Measurements from ENCODE around the gene TBCB.

DNA sequence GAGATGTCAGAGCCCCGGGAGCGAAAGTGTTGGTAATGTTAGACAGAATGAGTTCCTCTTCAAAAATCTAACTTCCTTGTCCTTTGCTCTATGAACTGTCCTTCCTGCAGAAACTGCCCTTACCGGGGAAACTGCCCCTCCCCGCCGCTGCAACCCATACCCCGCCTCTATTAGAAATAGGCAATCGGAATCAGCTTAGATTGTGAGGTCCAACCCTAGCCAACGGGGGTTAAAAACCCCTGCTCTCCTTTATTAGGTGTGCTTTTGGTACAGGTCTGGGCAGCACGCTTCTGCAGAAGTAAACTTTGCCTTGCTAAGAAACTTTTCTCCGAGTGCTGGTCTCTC is 13.1 kb downstream of the TBCB start:
- TF ChIP-seq CTCF (IDR thresholded peaks at IDR 0.05), result no peak
- TF ChIP-seq POLR2A (IDR thresholded peaks at IDR 0.05), result no peak
- TF ChIP-seq EP300 (IDR thresholded peaks at IDR 0.05), result no peak

Data from tibial nerve (tissue), 4 donors.